Mucosa of stomach (tissue), 1 donor: ENCODE measurements around the gene CBL.

Experiments used
- H3K27me3 ChIP-seq: one replicate; pipeline ENCODE4 v1.7.0; 2013; ENCODE audit warnings: mild to moderate bottlenecking, low read length; ENCODE audit not compliant: control insufficient read depth, insufficient read depth
- H3K36me3 ChIP-seq: one replicate; pipeline ENCODE4 v1.7.0; 2013; ENCODE audit warnings: low read length; ENCODE audit not compliant: control insufficient read depth, insufficient read depth
- H3K4me1 ChIP-seq: one replicate; pipeline ENCODE4 v1.7.0; 2013; ENCODE audit warnings: mild to moderate bottlenecking, low read length; ENCODE audit not compliant: control insufficient read depth, insufficient read depth
- H3K4me3 ChIP-seq: one replicate; pipeline ENCODE4 v1.7.0; 2013; ENCODE audit warnings: low read length
- H3K9ac ChIP-seq: one replicate; pipeline ENCODE4 v1.7.0; 2013; ENCODE audit warnings: mild to moderate bottlenecking, low read length, moderate library complexity
- H3K9me3 ChIP-seq: one replicate; pipeline ENCODE4 v1.7.0; 2013; ENCODE audit warnings: mild to moderate bottlenecking, low read length, moderate library complexity; ENCODE audit not compliant: control insufficient read depth
- donor health status: Pancreatic carcinoma.

Gene CBL

DNA sequence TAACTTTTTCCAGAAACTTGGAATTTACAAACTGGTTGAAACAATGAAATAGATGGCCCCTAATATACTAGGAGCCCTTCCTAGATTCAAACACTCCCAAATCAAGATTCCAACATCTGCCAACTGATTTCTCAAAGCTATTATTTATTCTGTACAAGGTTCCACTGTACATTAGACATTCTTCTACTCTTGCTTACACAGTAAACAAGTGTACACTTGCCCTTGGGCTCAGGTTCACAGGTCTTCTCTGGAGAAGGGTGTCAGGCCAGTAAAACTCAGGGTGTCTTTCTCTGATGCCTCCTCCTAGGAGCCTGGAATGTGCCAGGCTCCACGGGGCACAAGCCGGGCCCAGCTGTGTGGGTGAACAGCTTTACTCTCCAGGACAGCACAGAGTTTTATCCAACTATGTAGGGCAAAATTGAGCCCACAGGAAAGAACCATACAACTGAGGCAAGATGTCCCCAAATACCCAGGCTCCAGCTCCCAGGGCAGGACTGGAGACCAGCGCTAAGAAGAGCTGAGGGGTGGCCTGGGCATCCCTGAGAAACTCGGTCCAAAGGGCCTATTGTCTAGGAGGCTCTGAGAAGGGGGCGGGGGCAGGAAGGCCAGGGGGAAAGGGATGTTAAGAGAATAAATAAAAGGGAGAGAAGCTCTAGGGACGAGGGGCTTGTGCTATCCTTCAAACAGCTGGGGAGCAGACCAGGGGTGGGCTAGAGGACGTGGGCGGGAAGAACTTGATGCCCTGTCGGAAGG lies 149.1 kb downstream of the CBL start:
- Histone ChIP-seq H3K4me1 (peaks cover 8% of the 10 kb centered on the region), H3K9me3 (no peaks in the 10 kb centered on the region), H3K9ac (no peak overlapping the region), H3K4me3 (no peak overlapping the region), H3K27me3 (no peaks in the 10 kb centered on the region), H3K36me3 (no peaks in the 10 kb centered on the region)

GRCh38 chr11:119356349-119357031 lies 150.4 kb downstream of the CBL start:
- H3K36me3 ChIP-seq = no peaks in the 10 kb centered on the region
- peak overlapping the region; percentile 74 for H3K9ac ChIP-seq
- H3K4me3 ChIP-seq = peak overlapping the region; percentile 86
- H3K9me3 ChIP-seq = no peaks in the 10 kb centered on the region
- no peaks in the 10 kb centered on the region for H3K27me3 ChIP-seq
- H3K4me1 ChIP-seq = peaks cover 16% of the 10 kb centered on the region

GRCh38 chr11:119357074-119357473 lies 150.9 kb downstream of the CBL start:
- peaks cover 22% of the 10 kb centered on the region for H3K4me1 ChIP-seq
- no peaks in the 10 kb centered on the region for H3K36me3 ChIP-seq
- H3K9me3 ChIP-seq = no peaks in the 10 kb centered on the region
- peak overlapping the region; percentile 74 for H3K9ac ChIP-seq
- H3K4me3 ChIP-seq = no peak overlapping the region
- H3K27me3 ChIP-seq = no peaks in the 10 kb centered on the region
